HCT116 (cell line): ENCODE results near the gene ABCC9. TPM values are rescaled to one million over a fixed set of nuclear protein-coding genes. Genes with fewer than 3 reads are reported as not detected.

ENCODE experiments used
- ATAC-seq: fragments of 200-7000 bp; cut with Tn5 transposase; 2 replicates; pipeline ENCODE4 v1.9.1; 2020; ENCODE audit warnings: mild to moderate bottlenecking, moderate library complexity
- BruUV-seq: library from RNA; stranded (reverse); fragments of 400-500 nt; replicated peaks from 2 replicates; lab custom pipeline; 2021; lab: Mats Ljungman, UMichigan
- CTCF ChIA-PET: fragments of 300-600 bp; sonication (Branson Sonifier 250); formaldehyde crosslinking; loops from one replicate; lab custom pipeline; 2021; ENCODE audit warnings: antibody characterized with exemption; lab: Charles Lee
- POLR2A ChIA-PET: fragments of 300-600, 350-600 bp; sonication (Branson Sonifier 250); formaldehyde crosslinking; loops from one replicate; lab custom pipeline; 2021; ENCODE audit warnings: antibody characterized with exemption; lab: Charles Lee
- RAD21 ChIA-PET, 2 experiments: fragments of 300-600 bp; sonication (Branson Sonifier 250); formaldehyde crosslinking; loops; one replicate each; lab custom pipeline; 2023; ENCODE audit warnings: low total read pairs in 2 of 2; ENCODE audit not compliant: uncharacterized antibody in 2 of 2, unreplicated experiment in 2 of 2, low non-redundant PET in 1 of 2; lab: Charles Lee
- DNase-seq: peaks from one replicate; pipeline ENCODE4 v3.0.0-alpha.2; 2010; ENCODE audit warnings: low read depth, low spot score
- H2AFZ ChIP-seq: fragments of 200-600 bp; shearing (Covaris generic), sonication (generic); 2 replicates; pipeline ENCODE4 v1.6.1; 2017; ENCODE audit warnings: low read depth, mixed run types, mixed read lengths, antibody characterized with exemption, low read length; ENCODE audit not compliant: poor library complexity, severe bottlenecking
- H3K27ac ChIP-seq: 2 replicates; pipeline ENCODE4 v1.5.1; 2012; ENCODE audit warnings: low read depth, low read length
- H3K27me3 ChIP-seq: fragments of 200-600 bp; sonication (generic); 2 replicates; pipeline ENCODE4 v1.6.1; 2016; ENCODE audit warnings: mixed run types, low read length, mixed read lengths; ENCODE audit not compliant: insufficient read depth
- H3K36me3 ChIP-seq, 2 experiments: fragments of 200-500 bp in 1 of 2; fragments of 200-600 bp in 1 of 2; sonication (Bioruptor generic) in 1 of 2; sonication (generic) in 1 of 2; 2 replicates each; pipeline versions ENCODE4 v1.5.1 to v1.6.1; 2014 to 2016; ENCODE audit warnings: low read length in 2 of 2, inconsistent platforms in 1 of 2, mixed read lengths in 1 of 2, mixed run types in 1 of 2; ENCODE audit not compliant: insufficient read depth in 2 of 2, control insufficient read depth in 1 of 2
- H3K4me1 ChIP-seq, 2 experiments: fragments of 200-600 bp in 1 of 2; sonication (generic) in 1 of 2; 2 replicates each; pipeline versions ENCODE4 v1.5.1 to v1.6.1; 2012 to 2017; ENCODE audit warnings: low read length in 2 of 2, inconsistent platforms in 1 of 2, mild to moderate bottlenecking in 1 of 2, mixed read lengths in 1 of 2, mixed run types in 1 of 2, moderate library complexity in 1 of 2; ENCODE audit not compliant: insufficient read depth in 2 of 2, control insufficient read depth in 1 of 2
- H3K4me2 ChIP-seq: fragments of 200-600 bp; sonication (generic); 2 replicates; pipeline ENCODE4 v1.6.1; 2017; ENCODE audit warnings: mixed run types, low read length, mixed read lengths
- H3K4me3 ChIP-seq, 2 experiments: fragments of 200-600 bp in 1 of 2; sonication (generic) in 1 of 2; replicated peaks in 1 of 2; 2 replicates each; pipeline ENCODE4 v1.5.1; 2011 to 2016; ENCODE audit warnings: low read length in 2 of 2, control low read depth in 1 of 2, low read depth in 1 of 2, mild to moderate bottlenecking in 1 of 2, mixed read lengths in 1 of 2, mixed run types in 1 of 2
- H3K79me2 ChIP-seq: fragments of 200-600 bp; sonication (generic); 2 replicates; pipeline ENCODE4 v1.6.1; 2017; ENCODE audit warnings: mild to moderate bottlenecking, mixed run types, low read length, moderate library complexity, mixed read lengths; ENCODE audit not compliant: insufficient read depth
- H3K9ac ChIP-seq: fragments of 200-600 bp; sonication (generic); 2 replicates; pipeline ENCODE4 v1.6.1; 2016; ENCODE audit warnings: low read length, mixed read lengths
- H3K9me2 ChIP-seq: fragments of 200-600 bp; sonication (generic), shearing (Covaris generic); 2 replicates; pipeline ENCODE4 v1.6.1; 2017; ENCODE audit warnings: mixed run types, mild to moderate bottlenecking, moderate library complexity; ENCODE audit not compliant: insufficient read depth
- H3K9me3 ChIP-seq, 2 experiments: fragments of 200-500 bp in 1 of 2; fragments of 200-600 bp in 1 of 2; sonication (Bioruptor generic) in 1 of 2; sonication (generic) in 1 of 2; 2 replicates each; pipeline ENCODE4 v1.6.1; 2014 to 2017; ENCODE audit warnings: low read length in 2 of 2, mixed read lengths in 2 of 2, inconsistent platforms in 1 of 2, low read depth in 1 of 2, mild to moderate bottlenecking in 1 of 2, mixed run types in 1 of 2, moderate library complexity in 1 of 2; ENCODE audit not compliant: control insufficient read depth in 1 of 2, insufficient read depth in 1 of 2
- H4K20me1 ChIP-seq: fragments of 200-600 bp; sonication (generic), shearing (Covaris generic); 2 replicates; pipeline ENCODE4 v1.6.1; 2017; ENCODE audit warnings: mixed run types, mild to moderate bottlenecking, moderate library complexity; ENCODE audit not compliant: insufficient read depth
- CEBPB ChIP-seq: IDR thresholded peaks from 2 replicates; pipeline ENCODE4 v1.6.1; 2012; ENCODE audit warnings: low read depth
- EGR1 ChIP-seq: IDR thresholded peaks from 2 replicates; pipeline ENCODE4 v1.6.1; 2012; ENCODE audit warnings: low read depth
- EZH2 ChIP-seq: fragments of 200-600 bp; sonication (generic); IDR thresholded peaks from 2 replicates; pipeline ENCODE4 v1.6.1; 2017; ENCODE audit warnings: antibody characterized with exemption, mixed run types
- JUND ChIP-seq: IDR thresholded peaks from 2 replicates; pipeline ENCODE4 v1.6.1; 2012
- MAX ChIP-seq: IDR thresholded peaks from 2 replicates; pipeline ENCODE4 v1.6.1; 2012
- POLR2AphosphoS5 ChIP-seq: IDR thresholded peaks from 2 replicates; pipeline ENCODE4 v1.6.1; 2011; ENCODE audit warnings: mild to moderate bottlenecking, low read depth, low read length, moderate library complexity
- YY1 ChIP-seq: IDR thresholded peaks from 2 replicates; pipeline ENCODE4 v1.6.1; 2011; ENCODE audit warnings: low read length, low read depth, moderate library complexity, mild to moderate bottlenecking; ENCODE audit not compliant: insufficient replicate concordance; ENCODE audit errors: extremely low read depth
- ZFX ChIP-seq: fragments of 450-650 bp; IDR thresholded peaks from 2 replicates; pipeline ENCODE4 v1.6.1; 2017
- intact Hi-C: fragments of 100-400 bp; cut with micrococcal nuclease; formaldehyde crosslinking; loops from 2 replicates; pipeline ENCODE4 v1.10.0; 2022
- total RNA-seq: library from RNA; stranded (reverse); gene quantifications from one replicate; pipeline ENCODE4 v1.2.1, GENCODE V29; 2021; ENCODE audit not compliant: unreplicated experiment
- TF ChIP-seq, protein P1 (sequence below): IDR thresholded peaks from 2 replicates; pipeline ENCODE4 v1.6.1; 2011; ENCODE audit warnings: mild to moderate bottlenecking, low read length, moderate library complexity; ENCODE audit not compliant: insufficient replicate concordance; ENCODE audit errors: extremely low read depth
- TF ChIP-seq, protein P2 (sequence below), 3 experiments: fragments of 200-600 bp in 1 of 3; sonication (generic) in 1 of 3; IDR thresholded peaks in 2 of 3; conservative IDR thresholded peaks in 1 of 3; 2 replicates each; pipeline ENCODE4 v1.5.1; 2012 to 2017; ENCODE audit warnings: low read depth in 2 of 3, low read length in 2 of 3, antibody characterized with exemption in 1 of 3, borderline replicate concordance in 1 of 3, control low read depth in 1 of 3, mild to moderate bottlenecking in 1 of 3, mixed read lengths in 1 of 3, mixed run types in 1 of 3, moderate library complexity in 1 of 3; ENCODE audit not compliant: insufficient read depth in 1 of 3
- TF ChIP-seq, protein P3 (sequence below): IDR thresholded peaks from 2 replicates; pipeline ENCODE4 v1.6.1; 2012; ENCODE audit warnings: low read depth

ABCC9 gene
- total RNA-seq, 1 experiment from 2014 or later, result 0.05 TPM

- TF ChIP-seq YY1 (no peak), MAX (no peak), EGR1 (no peak)
These were observed 183.5 kb downstream of the ABCC9 start (continued) for GRCh38 chr12:21757735-21758134.

DNA sequence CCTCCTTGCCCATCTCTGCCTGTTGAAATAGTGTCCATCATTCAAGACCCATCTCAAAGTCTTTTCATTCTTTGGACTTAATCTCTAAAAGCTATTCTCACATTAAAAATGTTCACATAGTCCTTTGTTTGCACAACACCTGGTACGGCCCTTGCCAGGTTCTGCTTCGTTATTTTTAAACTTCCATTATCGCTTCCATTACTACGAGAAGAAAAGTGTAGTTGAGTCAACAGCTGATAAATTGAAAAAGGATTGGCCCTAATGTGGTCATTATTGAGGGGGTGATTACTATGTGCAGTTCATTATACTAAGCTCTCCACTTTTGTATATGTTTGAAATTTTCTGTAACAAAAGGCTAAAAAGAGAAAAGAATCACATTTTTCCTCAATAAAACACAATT lies 184.5 kb downstream of the ABCC9 start:
- no peaks in the 10 kb centered on the region for H3K36me3 ChIP-seq
- no peaks in the 10 kb centered on the region for H3K4me1 ChIP-seq
- no peak overlapping the region for H2AFZ ChIP-seq
- DNase-seq (no peak), ATAC-seq (no peak)
- no peaks in the 10 kb centered on the region for H3K9me3 ChIP-seq
- no peaks in the 10 kb centered on the region for H3K79me2 ChIP-seq
- H3K9me2 ChIP-seq, result no peaks in the 10 kb centered on the region
- H3K4me2 ChIP-seq, result no peak overlapping the region
- ChIA-PET RAD21 (no interaction called here), CTCF (no interaction called here), POLR2A (no interaction called here)
- intact Hi-C loops, result no loop called here
- H3K27ac ChIP-seq, result no peak overlapping the region
- no TSS peak for BruUV-seq
- H4K20me1 ChIP-seq, result no peaks in the 10 kb centered on the region
- no peak overlapping the region for H3K4me3 ChIP-seq
- 0 out of 2 replicates have a peak, but pooled peaks cover 3% of the 10 kb centered on the region for H3K27me3 ChIP-seq
- no peak for TF ChIP-seq EZH2
- H3K9ac ChIP-seq, result no peak overlapping the region

GRCh38 chr12:21751517-21751916 lies 189.7 kb downstream of the ABCC9 start:
- no peaks in the 10 kb centered on the region for H3K4me1 ChIP-seq
- DNase-seq (no peak), ATAC-seq (no peak)
- H3K27me3 ChIP-seq, result 0 out of 2 replicates have a peak, but pooled peaks cover 3% of the 10 kb centered on the region
- BruUV-seq, result no TSS peak
- no peaks in the 10 kb centered on the region for H3K9me3 ChIP-seq
- H4K20me1 ChIP-seq, result no peaks in the 10 kb centered on the region
- no peak overlapping the region for H3K27ac ChIP-seq
- no peak overlapping the region for H2AFZ ChIP-seq
- H3K4me3 ChIP-seq, result no peak overlapping the region
- intact Hi-C loops, result no loop called here
- no peaks in the 10 kb centered on the region for H3K79me2 ChIP-seq
- no peaks in the 10 kb centered on the region for H3K36me3 ChIP-seq
- no peak overlapping the region for H3K9ac ChIP-seq
- CTCF ChIA-PET, result no interaction called here
- POLR2A ChIA-PET, result no interaction called here
- RAD21 ChIA-PET, result no interaction called here
- no peak overlapping the region for H3K4me2 ChIP-seq
- no peaks in the 10 kb centered on the region for H3K9me2 ChIP-seq
- TF ChIP-seq ZFX (no peak), JUND (no peak), CEBPB (no peak), POLR2AphosphoS5 (no peak)
- TF ChIP-seq, protein P1, sequence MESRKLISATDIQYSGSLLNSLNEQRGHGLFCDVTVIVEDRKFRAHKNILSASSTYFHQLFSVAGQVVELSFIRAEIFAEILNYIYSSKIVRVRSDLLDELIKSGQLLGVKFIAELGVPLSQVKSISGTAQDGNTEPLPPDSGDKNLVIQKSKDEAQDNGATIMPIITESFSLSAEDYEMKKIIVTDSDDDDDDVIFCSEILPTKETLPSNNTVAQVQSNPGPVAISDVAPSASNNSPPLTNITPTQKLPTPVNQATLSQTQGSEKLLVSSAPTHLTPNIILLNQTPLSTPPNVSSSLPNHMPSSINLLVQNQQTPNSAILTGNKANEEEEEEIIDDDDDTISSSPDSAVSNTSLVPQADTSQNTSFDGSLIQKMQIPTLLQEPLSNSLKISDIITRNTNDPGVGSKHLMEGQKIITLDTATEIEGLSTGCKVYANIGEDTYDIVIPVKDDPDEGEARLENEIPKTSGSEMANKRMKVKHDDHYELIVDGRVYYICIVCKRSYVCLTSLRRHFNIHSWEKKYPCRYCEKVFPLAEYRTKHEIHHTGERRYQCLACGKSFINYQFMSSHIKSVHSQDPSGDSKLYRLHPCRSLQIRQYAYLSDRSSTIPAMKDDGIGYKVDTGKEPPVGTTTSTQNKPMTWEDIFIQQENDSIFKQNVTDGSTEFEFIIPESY, result no peak
- TF ChIP-seq, protein P2, sequence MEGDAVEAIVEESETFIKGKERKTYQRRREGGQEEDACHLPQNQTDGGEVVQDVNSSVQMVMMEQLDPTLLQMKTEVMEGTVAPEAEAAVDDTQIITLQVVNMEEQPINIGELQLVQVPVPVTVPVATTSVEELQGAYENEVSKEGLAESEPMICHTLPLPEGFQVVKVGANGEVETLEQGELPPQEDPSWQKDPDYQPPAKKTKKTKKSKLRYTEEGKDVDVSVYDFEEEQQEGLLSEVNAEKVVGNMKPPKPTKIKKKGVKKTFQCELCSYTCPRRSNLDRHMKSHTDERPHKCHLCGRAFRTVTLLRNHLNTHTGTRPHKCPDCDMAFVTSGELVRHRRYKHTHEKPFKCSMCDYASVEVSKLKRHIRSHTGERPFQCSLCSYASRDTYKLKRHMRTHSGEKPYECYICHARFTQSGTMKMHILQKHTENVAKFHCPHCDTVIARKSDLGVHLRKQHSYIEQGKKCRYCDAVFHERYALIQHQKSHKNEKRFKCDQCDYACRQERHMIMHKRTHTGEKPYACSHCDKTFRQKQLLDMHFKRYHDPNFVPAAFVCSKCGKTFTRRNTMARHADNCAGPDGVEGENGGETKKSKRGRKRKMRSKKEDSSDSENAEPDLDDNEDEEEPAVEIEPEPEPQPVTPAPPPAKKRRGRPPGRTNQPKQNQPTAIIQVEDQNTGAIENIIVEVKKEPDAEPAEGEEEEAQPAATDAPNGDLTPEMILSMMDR (IDR thresholded peaks at IDR 0.05 in 2 of 3, conservative IDR thresholded peaks at IDR 0.05 in 1 of 3; ENCODE audit: borderline replicate concordance in 1 of 3, insufficient read depth in 1 of 3, low read depth in 2 of 3, low read length in 2 of 3), result no peak
- TF ChIP-seq, protein P3, sequence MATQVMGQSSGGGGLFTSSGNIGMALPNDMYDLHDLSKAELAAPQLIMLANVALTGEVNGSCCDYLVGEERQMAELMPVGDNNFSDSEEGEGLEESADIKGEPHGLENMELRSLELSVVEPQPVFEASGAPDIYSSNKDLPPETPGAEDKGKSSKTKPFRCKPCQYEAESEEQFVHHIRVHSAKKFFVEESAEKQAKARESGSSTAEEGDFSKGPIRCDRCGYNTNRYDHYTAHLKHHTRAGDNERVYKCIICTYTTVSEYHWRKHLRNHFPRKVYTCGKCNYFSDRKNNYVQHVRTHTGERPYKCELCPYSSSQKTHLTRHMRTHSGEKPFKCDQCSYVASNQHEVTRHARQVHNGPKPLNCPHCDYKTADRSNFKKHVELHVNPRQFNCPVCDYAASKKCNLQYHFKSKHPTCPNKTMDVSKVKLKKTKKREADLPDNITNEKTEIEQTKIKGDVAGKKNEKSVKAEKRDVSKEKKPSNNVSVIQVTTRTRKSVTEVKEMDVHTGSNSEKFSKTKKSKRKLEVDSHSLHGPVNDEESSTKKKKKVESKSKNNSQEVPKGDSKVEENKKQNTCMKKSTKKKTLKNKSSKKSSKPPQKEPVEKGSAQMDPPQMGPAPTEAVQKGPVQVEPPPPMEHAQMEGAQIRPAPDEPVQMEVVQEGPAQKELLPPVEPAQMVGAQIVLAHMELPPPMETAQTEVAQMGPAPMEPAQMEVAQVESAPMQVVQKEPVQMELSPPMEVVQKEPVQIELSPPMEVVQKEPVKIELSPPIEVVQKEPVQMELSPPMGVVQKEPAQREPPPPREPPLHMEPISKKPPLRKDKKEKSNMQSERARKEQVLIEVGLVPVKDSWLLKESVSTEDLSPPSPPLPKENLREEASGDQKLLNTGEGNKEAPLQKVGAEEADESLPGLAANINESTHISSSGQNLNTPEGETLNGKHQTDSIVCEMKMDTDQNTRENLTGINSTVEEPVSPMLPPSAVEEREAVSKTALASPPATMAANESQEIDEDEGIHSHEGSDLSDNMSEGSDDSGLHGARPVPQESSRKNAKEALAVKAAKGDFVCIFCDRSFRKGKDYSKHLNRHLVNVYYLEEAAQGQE, result no peak
